Erythroblast (primary cell): ENCODE results near the gene SHB.

Experiments
- GATA1 ChIP-seq: IDR thresholded peaks from 2 replicates; pipeline ENCODE4 v1.6.1; 2011; ENCODE audit warnings: low read depth, mild to moderate bottlenecking, control low read depth, low read length, moderate library complexity
- POLR2A ChIP-seq: IDR thresholded peaks from 2 replicates; pipeline ENCODE4 v1.6.1; 2011; ENCODE audit warnings: mild to moderate bottlenecking, low read length

DNA sequence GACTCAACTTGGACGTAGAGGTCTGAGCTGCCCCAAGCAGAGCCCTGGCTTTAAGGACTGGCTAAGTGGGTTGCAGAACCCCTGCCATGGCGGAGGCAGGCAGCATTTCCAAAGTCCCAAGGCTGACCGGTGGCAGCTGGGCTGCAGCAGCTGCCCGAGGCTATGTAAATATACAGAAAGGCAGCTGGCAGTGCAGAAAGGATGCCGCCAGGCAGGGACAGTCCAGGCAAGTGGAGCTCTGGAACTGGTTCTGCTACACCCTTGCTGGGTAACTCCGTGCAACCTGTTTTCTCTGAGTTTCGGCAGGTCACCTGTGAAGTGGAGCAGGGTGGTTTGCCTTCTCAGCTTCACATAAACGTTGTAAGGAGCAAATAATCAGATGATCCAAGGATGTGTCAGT lies 46.0 kb downstream of the SHB start:
- TF ChIP-seq POLR2A = no peak
- TF ChIP-seq GATA1 = no peak
